Midbrain (tissue), 1 donor: Measurements from ENCODE around the gene C11orf58.

ENCODE experiments used
- DNase-seq: peaks from one replicate; lab custom pipeline; 2025; lab: John Stamatoyannopoulos, UW

Gene C11orf58

DNA sequence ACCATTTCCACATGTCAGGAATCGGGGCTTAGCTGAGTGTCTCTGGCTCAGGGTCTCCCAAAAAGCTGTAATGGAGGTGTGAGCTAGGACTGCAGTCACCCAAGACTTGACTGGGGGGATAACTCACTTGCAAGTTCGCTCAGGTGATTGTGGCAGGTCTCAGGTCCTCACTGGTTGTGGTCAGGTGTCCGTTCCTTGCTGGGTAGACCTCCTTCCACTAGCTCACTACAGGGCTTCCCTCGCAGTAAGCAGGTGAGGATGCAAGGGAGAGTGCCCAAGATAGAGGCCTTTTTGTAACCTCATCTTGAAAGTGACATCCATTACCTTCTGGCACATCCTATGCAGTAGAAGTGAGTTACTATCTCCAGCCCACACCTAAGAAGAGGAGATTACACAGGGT lies 29.5 kb downstream of the C11orf58 start:
- no peak for DNase-seq

DNA sequence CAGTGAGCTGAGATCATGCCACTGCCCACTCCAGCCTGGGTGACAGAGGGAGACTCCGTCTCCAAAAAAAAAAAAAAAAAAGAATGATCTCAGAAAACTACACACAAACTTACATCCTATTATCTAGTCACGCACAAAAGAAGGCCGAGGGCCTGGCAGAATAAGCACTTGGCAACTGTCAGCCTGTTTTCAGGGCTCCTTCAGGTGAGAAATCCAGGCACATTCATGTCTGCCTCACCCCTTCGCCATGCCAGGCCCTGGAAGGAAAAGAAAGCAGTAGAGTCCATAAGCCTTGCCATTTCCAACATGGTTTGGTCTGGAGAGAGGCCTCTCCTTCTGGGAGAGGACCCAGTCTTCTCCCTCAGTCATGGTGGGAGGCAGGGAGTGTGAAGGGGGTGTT lies 30.9 kb downstream of the C11orf58 start:
- no peak for DNase-seq

DNA sequence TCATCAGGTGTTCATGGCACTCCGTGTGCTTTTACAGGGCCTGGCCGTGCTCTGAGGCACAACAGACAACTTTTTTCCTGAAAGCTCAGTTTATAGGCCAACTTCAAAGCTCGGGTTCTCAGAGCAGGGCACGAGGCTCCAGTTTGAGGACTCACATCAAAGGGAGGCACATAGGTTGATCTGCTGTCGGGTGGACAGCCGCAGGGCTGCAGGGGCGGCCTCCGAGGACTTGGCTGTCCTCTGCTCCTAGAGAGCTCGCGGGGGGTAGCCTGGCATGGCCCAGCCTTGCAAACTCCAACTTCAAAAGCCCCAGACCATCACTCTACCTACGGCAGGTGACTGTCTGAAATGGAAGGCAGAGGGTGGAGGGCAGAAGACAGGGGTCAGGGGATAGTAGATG lies 31.6 kb downstream of the C11orf58 start:
- DNase-seq, result no peak

DNA sequence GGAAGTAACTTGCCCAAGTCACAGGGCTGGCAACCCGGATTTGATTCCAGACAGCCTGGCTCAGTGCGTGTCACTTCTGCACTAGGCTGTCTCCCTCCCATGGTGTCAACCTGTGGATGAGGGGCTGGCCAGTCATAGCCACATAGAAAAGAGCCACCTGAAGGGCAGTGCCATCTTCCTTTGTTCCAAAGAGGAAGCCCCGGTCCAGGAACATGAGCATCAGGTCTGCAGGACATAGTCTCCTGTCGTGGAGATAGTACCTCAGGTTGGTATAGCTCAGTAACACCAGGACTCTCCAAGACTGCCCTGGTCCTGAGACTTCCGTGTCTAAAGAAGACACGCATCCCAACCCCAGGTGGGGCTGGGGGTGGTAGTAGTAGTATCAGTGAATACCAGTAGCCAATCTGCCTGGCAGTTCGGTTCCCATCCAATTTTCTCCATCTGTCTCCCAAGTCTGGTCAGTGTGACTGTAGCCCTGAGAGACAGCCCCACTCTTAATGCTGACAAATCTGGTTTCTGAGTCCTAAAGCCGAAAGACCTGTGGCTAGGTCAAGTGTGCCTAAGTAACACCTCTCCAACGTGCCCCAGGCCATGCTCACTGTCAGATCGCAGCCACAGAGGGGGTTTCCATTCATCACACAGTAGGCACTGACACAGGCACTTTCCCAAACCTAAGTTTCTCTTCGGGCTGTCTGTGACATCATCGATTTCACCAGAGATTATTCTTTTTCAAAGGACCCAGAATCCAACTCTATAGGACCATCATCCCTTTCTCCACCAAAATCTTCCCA lies 33.1 kb downstream of the C11orf58 start:
- no peak for DNase-seq

DNA sequence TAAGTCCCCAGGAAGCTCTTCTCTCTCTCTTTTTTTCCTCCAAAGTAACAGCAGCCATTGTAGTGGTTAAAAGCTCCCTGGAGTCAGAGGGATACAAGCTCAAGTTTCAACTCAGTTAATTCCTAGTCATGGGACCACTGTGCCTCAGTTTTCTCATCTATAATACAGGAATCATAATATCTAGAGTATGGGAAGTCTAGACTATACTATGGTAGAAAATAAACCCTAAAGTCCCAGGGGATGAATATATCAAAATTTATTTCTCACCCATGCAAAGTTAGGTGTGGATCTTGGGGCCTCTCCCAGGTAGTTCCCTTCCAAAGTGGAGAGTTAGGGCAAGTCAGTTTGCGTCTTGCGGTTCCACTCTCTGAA lies 33.7 kb downstream of the C11orf58 start:
- no peak for DNase-seq

DNA sequence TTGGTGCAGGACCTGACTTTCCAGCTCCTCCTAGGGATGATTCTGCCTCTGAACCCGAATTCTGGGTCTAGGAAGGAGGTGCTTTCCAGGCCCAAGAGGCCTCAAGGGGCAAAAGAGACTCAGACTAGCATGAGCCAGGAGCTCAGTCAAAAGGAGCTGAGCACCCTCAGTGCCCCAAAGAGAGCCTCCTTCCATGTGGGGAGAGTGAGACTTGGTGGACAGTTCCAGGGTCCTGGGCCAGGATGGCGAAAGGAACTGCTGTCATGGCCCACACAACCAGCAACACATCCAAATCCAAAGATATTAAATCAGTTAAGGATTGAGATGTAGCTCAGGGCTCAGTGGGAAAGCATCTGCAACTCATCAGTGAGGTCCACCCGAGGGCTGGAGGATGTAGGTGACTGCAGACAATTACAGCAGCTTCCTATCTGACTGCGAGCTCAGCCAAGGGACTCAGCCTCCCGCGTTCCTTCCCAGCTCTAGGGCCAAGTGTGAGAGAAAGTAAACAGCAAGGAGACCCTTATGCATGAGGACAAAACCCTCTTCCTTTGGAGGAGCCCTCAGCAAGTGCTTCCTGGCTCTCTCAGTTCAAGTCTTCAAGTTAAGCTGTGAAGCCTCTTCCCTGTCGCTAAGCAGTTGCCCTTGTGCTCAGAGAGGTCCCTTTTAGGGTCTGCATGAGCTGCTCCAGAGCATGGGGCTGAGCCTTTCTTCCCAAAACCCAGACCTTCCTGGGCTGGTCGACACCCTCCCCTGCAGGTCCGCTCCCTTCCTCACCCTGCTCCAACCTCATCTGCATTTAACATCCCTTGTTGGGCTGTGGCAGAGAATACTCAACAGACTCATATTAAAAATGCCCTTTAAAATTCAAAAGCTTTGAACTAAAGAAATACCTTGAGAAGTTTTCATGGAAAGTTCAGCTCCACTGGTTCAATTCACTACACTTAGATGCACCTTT lies 35.8 kb downstream of the C11orf58 start:
- DNase-seq, result no peak

DNA sequence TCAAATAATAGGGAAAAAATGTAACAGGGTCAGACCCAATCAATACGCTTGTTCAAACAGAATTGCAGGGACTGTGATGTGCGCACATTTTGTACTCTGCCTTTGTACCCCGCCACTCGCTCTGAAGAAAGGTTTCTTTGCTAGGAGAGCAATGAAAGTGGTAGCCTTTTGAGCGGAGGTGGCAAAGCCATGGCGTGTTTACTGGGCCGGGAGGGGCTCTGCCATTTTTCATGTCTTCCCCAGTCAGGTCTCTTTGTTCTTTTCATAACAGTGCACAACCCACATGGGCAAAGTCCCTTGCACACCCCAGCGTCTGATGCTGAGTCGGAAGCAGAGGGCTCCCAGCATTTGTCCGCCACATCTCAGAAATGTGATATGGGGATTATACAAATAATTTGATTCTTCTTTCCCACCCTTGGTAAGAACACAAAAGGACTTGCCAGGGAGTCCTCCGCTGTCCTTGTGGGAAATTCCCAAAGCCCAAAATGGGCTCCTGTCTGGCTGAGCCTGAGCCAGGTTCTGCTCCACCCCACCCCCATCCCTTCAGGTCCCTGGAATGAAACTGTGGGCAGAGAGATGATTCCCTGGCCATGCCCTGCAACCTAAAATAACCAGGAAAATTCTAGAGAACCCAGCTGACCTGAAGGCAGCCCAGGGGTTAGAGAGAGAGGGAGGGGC lies 36.6 kb downstream of the C11orf58 start:
- DNase-seq, result no peak

DNA sequence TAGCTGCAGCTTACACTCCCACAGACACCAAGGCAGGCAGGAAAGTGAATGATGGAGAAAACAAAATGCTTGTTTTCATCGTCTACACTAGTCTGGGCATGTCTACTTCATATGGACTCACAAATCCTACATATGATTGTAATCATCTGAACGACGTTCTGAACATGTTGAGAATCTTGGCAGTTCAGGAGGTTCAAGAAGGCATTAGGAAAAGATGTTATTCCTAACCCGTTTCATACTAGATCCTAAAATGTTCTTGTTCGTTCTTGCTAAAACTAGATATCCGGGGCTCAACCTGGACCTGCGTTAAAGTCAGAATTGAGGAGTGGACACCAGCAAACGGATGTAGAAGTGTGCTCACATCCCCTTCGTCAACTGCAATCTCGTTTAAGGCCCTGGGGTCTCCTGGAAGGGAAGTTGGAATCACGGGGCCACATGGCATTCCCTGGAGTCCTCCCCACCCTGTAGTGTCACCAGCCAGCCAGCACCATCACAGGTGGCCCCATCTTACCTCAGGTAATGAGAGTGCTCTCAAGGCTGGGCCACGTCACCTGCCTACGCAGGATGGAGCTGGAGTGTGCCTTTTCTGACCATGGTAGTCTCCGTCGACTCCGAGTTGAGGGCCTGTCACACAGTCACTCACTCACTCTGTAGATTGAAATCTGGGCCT lies 37.3 kb downstream of the C11orf58 start:
- DNase-seq, result no peak

DNA sequence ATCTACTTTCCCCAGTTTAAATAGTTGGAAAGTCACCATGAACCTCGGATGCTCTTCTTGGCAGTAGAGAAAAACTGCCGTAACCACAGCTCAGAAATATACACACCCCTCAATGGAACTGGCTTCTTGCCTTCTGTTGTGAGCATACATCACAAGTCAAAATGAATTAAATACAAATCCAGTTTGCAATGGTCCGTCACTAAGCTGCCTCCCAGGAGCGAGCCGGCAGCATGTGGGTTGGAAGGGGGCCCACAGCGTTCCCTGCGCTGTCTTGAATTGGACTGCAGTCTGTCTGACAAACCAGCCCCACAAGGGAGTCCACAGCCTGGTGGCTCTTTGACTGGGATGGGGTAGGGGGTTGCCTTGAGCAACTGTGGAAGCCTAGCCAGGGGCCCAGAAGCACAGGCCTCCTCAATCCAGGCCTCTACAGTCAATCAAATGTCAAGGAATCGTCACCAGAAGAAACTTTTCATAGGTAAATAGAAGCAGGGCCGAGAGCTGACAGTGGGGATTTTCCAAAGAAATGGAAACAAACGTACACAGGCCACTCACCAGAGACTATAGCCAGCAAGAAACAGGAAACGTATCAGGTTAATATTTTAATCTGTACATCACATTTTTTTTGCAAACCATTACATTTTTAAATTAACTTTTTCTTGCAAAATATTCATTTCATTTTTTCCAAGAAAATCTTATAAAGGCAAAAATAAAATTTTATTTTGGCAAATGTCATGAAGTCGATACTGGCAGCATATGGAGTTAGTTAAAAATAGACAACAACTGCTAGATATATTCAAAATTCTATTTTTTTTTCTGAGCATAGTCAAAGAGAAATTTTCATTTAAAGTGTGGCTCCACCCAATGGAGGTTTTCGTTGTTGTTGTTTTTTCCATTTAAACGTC lies 38.5 kb downstream of the C11orf58 start:
- no peak for DNase-seq

DNA sequence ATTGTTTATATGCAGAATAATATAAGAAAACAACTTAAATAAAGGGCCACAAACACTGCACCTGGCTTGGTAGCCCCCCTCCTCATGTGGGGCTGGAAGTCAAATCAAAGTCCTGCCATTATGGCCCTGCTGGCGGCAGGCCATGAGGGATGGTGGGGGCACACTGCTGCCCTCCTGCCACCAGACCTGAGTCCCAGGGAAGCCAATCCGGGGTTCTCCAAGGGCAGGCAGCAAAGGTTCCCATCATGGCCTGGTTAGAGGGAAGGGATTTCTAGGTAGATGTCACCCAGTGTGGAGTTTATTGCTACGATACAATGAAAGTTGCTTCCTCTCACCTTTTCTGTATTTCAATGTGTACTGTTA lies 39.1 kb downstream of the C11orf58 start:
- DNase-seq, result no peak

DNA sequence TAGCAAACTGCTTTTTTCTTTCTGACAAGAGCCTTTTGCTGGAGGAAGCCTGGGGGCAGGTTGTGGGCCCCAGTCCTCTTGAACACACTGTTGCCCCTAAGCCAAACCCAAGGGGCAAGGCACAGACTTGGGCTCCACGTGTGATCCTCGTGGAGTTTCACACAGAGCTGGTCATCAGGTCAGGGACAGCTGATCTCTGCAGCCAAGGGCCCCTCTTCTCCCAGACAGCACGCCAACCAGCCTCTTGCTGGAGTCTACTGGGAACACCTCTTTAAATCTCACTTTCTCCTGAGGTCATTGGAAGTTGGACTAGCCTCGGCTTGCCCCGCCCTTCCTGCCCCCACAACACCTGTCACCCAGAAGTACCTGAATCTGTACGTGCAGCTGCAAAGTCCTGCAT lies 39.8 kb downstream of the C11orf58 start:
- no peak for DNase-seq

DNA sequence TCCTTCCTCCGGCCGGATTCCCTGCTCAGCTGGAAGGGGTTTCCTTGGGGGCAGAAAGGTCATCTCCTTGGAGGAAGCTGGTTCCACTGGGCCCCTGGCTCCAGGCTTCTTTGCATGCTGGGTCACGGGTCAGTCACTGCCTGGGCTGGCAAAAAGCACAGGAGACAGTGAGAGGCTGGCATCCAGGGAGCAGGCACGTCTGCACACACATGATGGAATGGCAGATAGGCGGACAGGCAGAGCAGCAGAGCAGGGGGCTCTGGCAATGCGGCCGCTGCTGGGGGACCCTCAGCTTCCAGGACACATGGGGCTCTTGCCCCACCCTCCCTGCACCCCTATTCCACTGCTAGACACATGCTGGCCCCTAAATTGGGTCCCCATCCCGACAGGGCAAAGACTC lies 40.4 kb downstream of the C11orf58 start:
- DNase-seq, result no peak

DNA sequence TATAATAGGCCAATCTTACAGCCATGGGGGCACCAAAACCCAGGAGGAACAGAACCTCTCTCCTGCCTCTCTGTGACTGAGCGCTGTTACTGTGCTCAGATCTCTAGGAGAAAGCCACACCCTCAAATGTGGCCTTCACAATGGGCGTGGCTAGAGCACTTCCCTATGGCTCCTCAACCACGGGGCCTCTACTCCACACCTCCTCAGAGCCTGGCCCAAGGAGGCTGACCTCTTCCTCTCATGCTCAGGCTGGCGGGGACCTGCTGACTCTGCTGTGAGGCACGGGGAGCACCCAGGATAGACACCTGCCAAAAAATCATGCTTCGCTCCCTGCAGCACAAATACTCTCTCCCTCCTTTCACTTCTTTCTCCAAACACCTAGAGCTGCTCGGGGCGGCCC lies 41.0 kb downstream of the C11orf58 start:
- no peak for DNase-seq

DNA sequence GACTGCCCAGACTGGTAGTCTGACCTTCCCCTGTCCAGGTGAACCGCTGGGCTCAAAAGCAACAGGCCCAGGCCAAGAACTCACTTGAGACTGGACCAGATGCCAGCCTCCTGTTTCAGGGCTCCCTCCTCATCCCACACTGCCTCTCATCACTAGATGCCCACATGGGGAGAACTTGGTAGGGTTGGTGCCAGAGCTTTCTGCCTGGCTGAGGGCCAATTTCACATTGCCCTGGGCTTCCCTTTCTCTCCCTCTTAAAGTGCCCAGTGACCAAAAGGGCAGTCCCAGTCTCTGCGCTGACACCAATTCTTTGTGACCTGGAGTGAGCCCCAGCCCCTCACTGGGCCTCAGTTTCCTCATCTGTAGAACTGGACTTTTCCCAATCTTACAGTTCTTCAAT lies 41.7 kb downstream of the C11orf58 start:
- no peak for DNase-seq

DNA sequence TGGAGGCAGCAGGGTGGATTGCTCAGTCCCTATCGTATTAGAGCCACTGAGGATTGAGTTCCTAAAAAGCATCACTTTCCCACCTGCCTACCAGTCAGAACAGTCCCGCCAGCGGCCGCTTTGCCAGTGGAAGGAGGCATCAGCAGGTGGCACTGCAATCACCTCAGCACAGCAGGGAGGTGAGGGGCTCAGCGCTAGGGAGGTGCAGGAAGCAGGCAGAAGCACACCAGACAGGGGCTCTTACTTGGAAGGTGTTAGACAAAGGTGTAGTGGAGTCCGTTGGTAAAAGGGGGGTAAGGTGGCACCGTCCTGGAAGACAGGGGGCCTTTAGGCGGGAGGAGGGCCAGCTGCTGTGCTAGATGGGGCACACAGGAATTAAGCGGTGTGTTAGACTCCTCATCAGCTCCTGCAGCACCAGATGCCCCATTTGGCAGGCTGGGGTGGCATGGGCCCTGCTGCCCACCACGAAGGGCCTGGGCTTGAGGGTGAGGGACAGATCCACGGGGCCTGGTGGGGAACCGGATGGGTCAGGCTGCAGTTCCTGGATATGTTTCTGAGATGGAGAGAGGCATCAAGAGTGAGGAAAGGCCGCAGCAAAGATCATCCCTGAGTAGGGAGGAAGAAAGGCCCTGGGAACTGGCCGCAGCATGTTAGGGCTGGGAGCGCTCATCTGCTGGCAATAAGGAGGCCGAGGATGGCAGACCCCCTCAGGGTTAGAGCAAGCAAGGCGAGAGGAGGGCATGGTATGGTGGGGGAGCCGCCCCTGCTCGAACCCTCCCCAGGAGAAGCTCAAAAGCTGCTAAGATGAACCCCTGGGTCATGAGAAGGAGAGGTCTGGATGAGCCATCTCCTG lies 42.5 kb downstream of the C11orf58 start:
- no peak for DNase-seq

DNA sequence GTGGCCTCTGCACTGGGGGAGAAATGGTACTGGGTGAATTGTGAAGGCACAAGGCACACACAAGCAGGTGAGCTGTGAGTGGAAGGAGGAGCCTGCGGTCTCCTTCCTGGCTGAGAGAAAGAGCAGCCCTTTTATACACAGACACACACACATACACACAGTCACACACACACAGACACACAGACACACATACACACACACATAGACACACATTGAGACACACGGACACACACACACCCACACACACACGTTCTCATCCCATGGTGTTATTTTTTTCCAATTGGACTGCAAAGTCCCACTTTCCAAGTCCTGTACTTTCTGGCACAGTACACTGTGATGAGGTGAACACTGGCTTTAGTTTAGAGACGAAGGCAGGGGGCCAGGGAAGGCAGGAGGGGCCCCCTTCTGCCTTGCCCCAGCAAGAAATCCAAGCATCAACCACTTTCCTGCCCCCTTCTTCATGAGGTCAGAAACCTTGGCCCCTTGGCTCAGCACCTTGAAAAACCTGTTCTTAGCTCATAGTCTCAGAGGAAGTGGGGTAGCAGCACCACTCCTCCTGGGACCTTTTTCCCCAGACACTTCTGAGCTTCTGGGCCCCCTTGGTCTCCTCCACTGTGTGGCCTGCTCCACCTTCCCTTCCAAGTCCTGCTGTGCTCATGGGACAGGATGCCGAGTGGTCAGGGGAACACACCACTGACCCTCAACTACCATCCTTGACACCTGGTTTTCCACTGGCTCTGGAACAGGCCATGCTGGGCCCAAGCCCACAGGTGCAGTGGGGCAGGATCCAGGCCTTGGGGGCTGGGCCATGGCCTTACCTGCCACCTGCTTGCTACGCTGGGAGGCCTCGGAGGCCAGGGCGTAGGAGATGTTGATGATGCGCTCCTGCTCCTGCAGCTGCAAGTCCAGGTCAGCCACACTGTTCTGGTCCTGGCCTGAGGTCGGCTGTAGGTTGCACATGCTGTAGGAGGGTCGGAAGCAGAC lies 43.8 kb downstream of the C11orf58 start:
- no peak for DNase-seq

DNA sequence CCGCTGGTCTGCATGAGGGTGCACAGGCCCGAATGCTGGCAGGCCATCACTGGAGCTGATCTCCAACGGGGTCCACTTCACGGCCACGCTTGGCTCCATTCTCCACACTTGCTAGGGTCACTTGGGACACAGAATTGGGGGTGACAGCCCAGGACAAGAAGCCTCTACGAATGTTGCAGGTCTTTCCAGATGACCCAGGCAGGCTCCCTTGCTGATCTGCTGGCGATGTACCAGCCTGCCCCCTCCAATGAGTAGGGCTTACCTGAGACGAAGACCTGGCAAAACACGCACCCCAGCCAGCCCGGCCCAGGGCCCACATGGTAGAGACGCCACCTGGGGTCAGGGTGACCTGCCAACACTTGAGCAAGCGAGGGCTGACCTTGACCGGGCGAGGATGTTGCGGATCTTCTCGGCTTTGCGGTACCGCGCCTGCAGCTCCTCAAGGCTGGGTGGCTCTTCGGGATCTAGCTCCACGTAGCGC lies 44.9 kb downstream of the C11orf58 start:
- no peak for DNase-seq

DNA sequence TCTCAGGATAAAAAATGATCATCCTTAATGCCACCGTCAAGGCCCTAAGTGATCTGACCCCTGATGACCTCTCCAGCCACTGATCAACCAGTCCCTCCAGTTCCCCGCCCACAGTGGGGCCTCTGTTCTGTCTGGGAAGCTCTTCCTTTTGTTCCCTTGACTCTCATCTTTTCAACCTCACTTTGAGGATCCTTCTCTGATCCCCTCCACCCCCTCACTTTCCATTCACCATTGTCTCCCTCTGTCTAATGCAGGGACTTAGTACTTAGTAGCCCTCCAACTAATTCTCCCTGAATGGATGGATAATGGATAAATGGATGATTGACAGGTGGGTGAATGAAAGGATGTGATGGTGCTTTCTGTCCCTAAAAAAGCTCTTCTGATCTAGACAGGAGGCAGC lies 45.6 kb downstream of the C11orf58 start:
- DNase-seq, result no peak

DNA sequence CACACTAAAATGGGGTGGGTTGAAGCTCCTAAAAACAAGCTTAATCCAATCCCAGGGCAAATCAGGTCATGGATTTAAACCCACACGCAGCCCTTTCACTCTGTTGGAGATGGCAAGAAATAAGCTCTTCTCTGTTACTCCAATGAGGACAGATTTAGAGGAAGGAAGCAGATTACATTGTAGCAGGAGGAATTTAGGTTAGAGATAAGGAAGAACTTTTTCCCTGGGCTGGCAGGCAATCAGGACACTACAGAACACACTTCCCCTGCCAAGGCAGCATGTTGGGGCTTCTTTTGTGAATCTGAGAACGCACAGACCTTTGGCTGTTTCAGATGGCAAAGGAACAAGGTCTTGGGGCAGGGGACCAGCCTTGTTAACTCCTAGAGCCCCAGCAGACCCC lies 46.2 kb downstream of the C11orf58 start:
- no peak for DNase-seq
